Liver (tissue), 9 donors: ENCODE results near the gene LRRC27. TPM values are rescaled to one million over a fixed set of nuclear protein-coding genes. Genes with fewer than 3 reads are reported as not detected.

ENCODE experiments used
- DNase-seq: peaks from one replicate; pipeline ENCODE4 v3.0.0-alpha.2; 2017; ENCODE audit warnings: low spot score
- H3K27ac ChIP-seq, 2 donors: one replicate each; pipeline ENCODE4 v1.7.0; 2013; ENCODE audit warnings: inconsistent platforms in 2 of 2, low read length in 2 of 2, control low read depth in 1 of 2, low read depth in 1 of 2, mild to moderate bottlenecking in 1 of 2
- H3K27me3 ChIP-seq, 4 donors: one replicate each; pipeline versions ENCODE4 v1.6.1 to v1.7.0; 2013; ENCODE audit warnings: low read length in 3 of 4, inconsistent platforms in 1 of 4, mild to moderate bottlenecking in 1 of 4, moderate library complexity in 1 of 4; ENCODE audit not compliant: control insufficient read depth in 4 of 4, insufficient read depth in 4 of 4
- H3K36me3 ChIP-seq, 4 donors: one replicate each; pipeline versions ENCODE4 v1.6.1 to v1.7.0; 2013; ENCODE audit warnings: low read length in 3 of 4, mild to moderate bottlenecking in 3 of 4, low read depth in 1 of 4, moderate library complexity in 1 of 4; ENCODE audit not compliant: control insufficient read depth in 4 of 4, insufficient read depth in 3 of 4
- H3K4me1 ChIP-seq, 4 donors: one replicate each; pipeline versions ENCODE4 v1.6.1 to v1.7.0; 2013; ENCODE audit warnings: low read length in 3 of 4, mild to moderate bottlenecking in 3 of 4, moderate library complexity in 1 of 4; ENCODE audit not compliant: control insufficient read depth in 4 of 4, insufficient read depth in 4 of 4
- H3K4me3 ChIP-seq, 3 donors: one replicate each; pipeline versions ENCODE4 v1.6.1 to v1.7.0; 2013; ENCODE audit warnings: low read length in 3 of 3, control low read depth in 1 of 3, low read depth in 1 of 3, mild to moderate bottlenecking in 1 of 3
- H3K9ac ChIP-seq, 2 donors: one replicate each; pipeline ENCODE4 v1.7.0; 2013; ENCODE audit warnings: low read length in 2 of 2, mild to moderate bottlenecking in 2 of 2, moderate library complexity in 2 of 2, control low read depth in 1 of 2, low read depth in 1 of 2
- H3K9me3 ChIP-seq, 4 donors: one replicate each; pipeline versions ENCODE4 v1.6.1 to v1.7.0; 2013; ENCODE audit warnings: low read length in 3 of 4; ENCODE audit not compliant: control insufficient read depth in 4 of 4
- ATF3 ChIP-seq: IDR thresholded peaks from 2 replicates; pipeline ENCODE4 v1.6.1; 2016; ENCODE audit warnings: antibody characterized with exemption
- CTCF ChIP-seq: fragments of 150-350 bp; IDR thresholded peaks from 2 replicates; pipeline ENCODE4 v1.5.1; 2017; ENCODE audit warnings: improper control_type of control experiment, low read depth, low read length; ENCODE audit not compliant: missing input control
- EGR1 ChIP-seq, 2 donors: IDR thresholded peaks; 2 replicates each; pipeline ENCODE4 v1.6.1; 2016 to 2018; ENCODE audit warnings: antibody characterized with exemption in 2 of 2, low read depth in 2 of 2
- FOXA1 ChIP-seq: IDR thresholded peaks from 2 replicates; pipeline ENCODE4 v1.6.1; 2016; ENCODE audit warnings: antibody characterized with exemption
- HNF4A ChIP-seq, 2 donors: conservative IDR thresholded peaks; 2 replicates each; pipeline ENCODE4 v1.6.1; 2016; ENCODE audit warnings: antibody characterized with exemption in 2 of 2, mild to moderate bottlenecking in 2 of 2
- MAX ChIP-seq: IDR thresholded peaks from 2 replicates; pipeline ENCODE4 v1.6.1; 2016; ENCODE audit warnings: antibody characterized with exemption
- RAD21 ChIP-seq, 2 donors: IDR thresholded peaks; 2 replicates each; pipeline ENCODE4 v1.6.1; 2016; ENCODE audit warnings: antibody characterized with exemption in 2 of 2, mild to moderate bottlenecking in 2 of 2
- REST ChIP-seq: IDR thresholded peaks from 2 replicates; pipeline ENCODE4 v1.6.1; 2016; ENCODE audit warnings: antibody characterized with exemption, mild to moderate bottlenecking
- RXRA ChIP-seq, 2 donors: IDR thresholded peaks; 2 replicates each; pipeline ENCODE4 v1.6.1; 2017 to 2018; ENCODE audit warnings: antibody characterized with exemption in 2 of 2, mild to moderate bottlenecking in 1 of 2
- SP1 ChIP-seq: IDR thresholded peaks from 2 replicates; pipeline ENCODE4 v1.6.1; 2018; ENCODE audit warnings: antibody characterized with exemption, mild to moderate bottlenecking
- TAF1 ChIP-seq: conservative IDR thresholded peaks from 2 replicates; pipeline ENCODE4 v1.6.1; 2016; ENCODE audit warnings: antibody characterized with exemption, mild to moderate bottlenecking
- YY1 ChIP-seq: IDR thresholded peaks from 2 replicates; pipeline ENCODE4 v1.6.1; 2016; ENCODE audit warnings: antibody characterized with exemption, mild to moderate bottlenecking
- ZBTB33 ChIP-seq: IDR thresholded peaks from 2 replicates; pipeline ENCODE4 v1.6.1; 2016; ENCODE audit warnings: antibody characterized with exemption
- WGBS: extraction: QIAGEN DNeasy Blood & Tissue Kit; methylation state at CpG from one replicate; pipeline ENCODE4 v1.1.7; 2013; 5-methylcytosine and 5-hydroxymethylcytosine counted together
- polyA plus RNA-seq, 2 donors: library from polyadenylated mRNA; stranded (reverse) in 1 of 2; unstranded in 1 of 2; fragments of 200-250 nt in 1 of 2; fragments of >200 nt in 1 of 2; fragmentation: Nextera tagmentation in 1 of 2; extraction: Ambion mirVana in 1 of 2; gene quantifications; one replicate each; pipeline versions ENCODE4 v1.2.1 to v1.2.3, GENCODE V29; 2013 to 2015
- total RNA-seq, 2 donors: library from RNA; depleted of rRNA; stranded (reverse); fragments of >200 nt; gene quantifications; one replicate each; pipeline ENCODE4 v1.2.3, GENCODE V29; 2014
- donor health status: healthy.
- donor health status: healthy.
- donor health status: healthy.
- donor health status: healthy.
- donor health status: healthy.

The LRRC27 gene
- total and polyA plus RNA-seq, 4 donors = 1.8 to 2.8 (median 2.6) TPM

- TF ChIP-seq TAF1 = no peak
- no peak for TF ChIP-seq MAX
- no peak for TF ChIP-seq ATF3
- no peak for TF ChIP-seq RXRA (IDR thresholded peaks at IDR 0.05)
- TF ChIP-seq CTCF = no peak
- WGBS = 81% methylated on average over 17 of the region's 17 CpGs
- Histone ChIP-seq H3K9ac (no peak overlapping the region), H3K27ac (no peak overlapping the region), H3K4me1 (peaks cover 6 to 18% (median 10%) of the 10 kb centered on the region in 4 donors), H3K4me3 (no peak overlapping the region), H3K9me3 (peaks cover 0 to 4% (median 0%) of the 10 kb centered on the region in 4 donors), H3K27me3 (no peaks in the 10 kb centered on the region), H3K36me3 (no peaks in the 10 kb centered on the region)
- DNase-seq = no peak
Observed at GRCh38 chr10:132310701-132311337, 21.2 kb upstream of the LRRC27 start.

GRCh38 chr10:132311338-132311939 is 20.6 kb upstream of the LRRC27 start:
- H3K36me3 ChIP-seq = no peaks in the 10 kb centered on the region
- H3K9ac ChIP-seq = no peak overlapping the region
- no peak overlapping the region for H3K4me3 ChIP-seq
- WGBS = 66% methylated on average over 18 of the region's 18 CpGs
- H3K27ac ChIP-seq = no peak overlapping the region
- peaks cover 6 to 18% (median 10%) of the 10 kb centered on the region in 4 donors for H3K4me1 ChIP-seq
- TF ChIP-seq YY1 = no peak
- no peak for TF ChIP-seq RXRA (IDR thresholded peaks at IDR 0.05)
- no peak for TF ChIP-seq ATF3
- no peak for TF ChIP-seq REST
- no peak for TF ChIP-seq HNF4A (conservative IDR thresholded peaks at IDR 0.05)
- TF ChIP-seq MAX = no peak
- TF ChIP-seq EGR1 (IDR thresholded peaks at IDR 0.05; ENCODE audit: low read depth in 2 of 2) = no peak
- no peak for TF ChIP-seq RAD21 (IDR thresholded peaks at IDR 0.05)
- no peak for TF ChIP-seq ZBTB33
- no peak for TF ChIP-seq FOXA1
- TF ChIP-seq SP1 = no peak
- no peaks in the 10 kb centered on the region for H3K27me3 ChIP-seq
- no peak for DNase-seq
- H3K9me3 ChIP-seq = peaks cover 0 to 4% (median 0%) of the 10 kb centered on the region in 4 donors
